Neural cell (in vitro differentiated cells): ENCODE results near the gene MCRIP1. TPM values are rescaled to one million over a fixed set of nuclear protein-coding genes. Genes with fewer than 3 reads are reported as not detected.

ENCODE experiments used
- H2AFZ ChIP-seq: fragments of 200-600, 300-800 bp; sonication (generic), shearing (Covaris generic); 2 replicates; pipeline ENCODE4 v1.6.0; 2014; ENCODE audit warnings: low read depth, mild to moderate bottlenecking, antibody characterized with exemption, low read length, moderate library complexity
- H3F3A ChIP-seq: fragments of 200-600 bp; shearing (Covaris generic); 2 replicates; pipeline ENCODE4 v1.6.1; 2016; ENCODE audit warnings: mild to moderate bottlenecking, moderate library complexity, mixed read lengths, antibody characterized with exemption, low read length; ENCODE audit not compliant: insufficient read depth, poor library complexity, severe bottlenecking
- H3K27ac ChIP-seq: fragments of 200-600, 300-800 bp; sonication (generic), shearing (Covaris generic); 2 replicates; pipeline ENCODE4 v1.5.1; 2014; ENCODE audit warnings: mild to moderate bottlenecking, low read length, moderate library complexity
- H3K27me3 ChIP-seq: fragments of 300-800, 200-600 bp; sonication (generic), shearing (Covaris generic); 2 replicates; pipeline ENCODE4 v1.6.0; 2014; ENCODE audit warnings: mild to moderate bottlenecking, low read depth, low read length, moderate library complexity; ENCODE audit not compliant: insufficient read depth
- H3K36me3 ChIP-seq: fragments of 300-800, 200-600 bp; sonication (generic), shearing (Covaris generic); 2 replicates; pipeline ENCODE4 v1.5.1; 2014; ENCODE audit warnings: mild to moderate bottlenecking, antibody characterized with exemption, low read length, moderate library complexity; ENCODE audit not compliant: insufficient read depth
- H3K4me2 ChIP-seq: fragments of 300-800, 200-600 bp; sonication (generic), shearing (Covaris generic); 2 replicates; pipeline ENCODE4 v1.6.0; 2014; ENCODE audit warnings: mild to moderate bottlenecking, low read length
- H3K4me3 ChIP-seq: fragments of 300-800, 200-600 bp; sonication (generic), shearing (Covaris generic); 2 replicates; pipeline ENCODE4 v1.5.1; 2014; ENCODE audit warnings: mild to moderate bottlenecking, low read length, moderate library complexity
- H3K79me2 ChIP-seq: fragments of 200-600 bp; shearing (Covaris generic); replicated peaks from 2 replicates; pipeline ENCODE4 v1.6.0; 2014; ENCODE audit warnings: mild to moderate bottlenecking, low read length, moderate library complexity; ENCODE audit not compliant: insufficient read depth
- H3K9ac ChIP-seq: fragments of 300-800, 200-600 bp; sonication (generic), shearing (Covaris generic); 2 replicates; pipeline ENCODE4 v1.6.1; 2016; ENCODE audit warnings: mild to moderate bottlenecking, low read length, mixed read lengths
- H3K9me2 ChIP-seq: fragments of 200-600 bp; shearing (Covaris generic); 2 replicates; pipeline ENCODE4 v1.6.1; 2016; ENCODE audit warnings: mild to moderate bottlenecking, low read length, mixed read lengths; ENCODE audit not compliant: insufficient read depth
- H3K9me3 ChIP-seq: fragments of 200-600, 300-800 bp; sonication (generic), shearing (Covaris generic); 2 replicates; pipeline ENCODE4 v1.6.1; 2016; ENCODE audit warnings: mild to moderate bottlenecking, mixed run types, low read length, moderate library complexity, mixed read lengths
- H4K20me1 ChIP-seq: fragments of 200-600 bp; shearing (Covaris generic); 2 replicates; pipeline ENCODE4 v1.6.1; 2016; ENCODE audit warnings: mild to moderate bottlenecking, mixed run types; ENCODE audit not compliant: insufficient read depth
- CTCF ChIP-seq: fragments of 450-650 bp; IDR thresholded peaks from 2 replicates; pipeline ENCODE4 v1.5.1; 2014; ENCODE audit warnings: antibody characterized with exemption, mild to moderate bottlenecking, moderate library complexity; ENCODE audit not compliant: poor library complexity, severe bottlenecking
- EP300 ChIP-seq: fragments of 450-650 bp; conservative IDR thresholded peaks from 2 replicates; pipeline ENCODE4 v1.6.1; 2014; ENCODE audit warnings: antibody characterized with exemption, mild to moderate bottlenecking, moderate library complexity; ENCODE audit not compliant: poor library complexity, severe bottlenecking
- EZH2 ChIP-seq: fragments of 200-600, 300-800 bp; shearing (Covaris generic), sonication (generic); IDR thresholded peaks from 2 replicates; pipeline ENCODE4 v1.6.1; 2014; ENCODE audit warnings: antibody characterized with exemption, low read length, borderline replicate concordance, mild to moderate bottlenecking; ENCODE audit not compliant: insufficient read depth, poor library complexity, severe bottlenecking
- MXI1 ChIP-seq: fragments of 450-650 bp; conservative IDR thresholded peaks from 2 replicates; pipeline ENCODE4 v1.6.1; 2014; ENCODE audit warnings: antibody characterized with exemption, mild to moderate bottlenecking; ENCODE audit not compliant: poor library complexity, severe bottlenecking
- POLR2AphosphoS5 ChIP-seq: IDR thresholded peaks from 2 replicates; pipeline ENCODE4 v1.6.1; 2012
- RAD21 ChIP-seq: fragments of 450-650 bp; conservative IDR thresholded peaks from 2 replicates; pipeline ENCODE4 v1.6.1; 2014; ENCODE audit warnings: antibody characterized with exemption, mild to moderate bottlenecking, moderate library complexity
- REST ChIP-seq: IDR thresholded peaks from 2 replicates; pipeline ENCODE4 v1.6.1; 2012; ENCODE audit warnings: borderline replicate concordance
- SMC3 ChIP-seq: fragments of 450-650 bp; conservative IDR thresholded peaks from 2 replicates; pipeline ENCODE4 v1.6.1; 2014; ENCODE audit warnings: antibody characterized with exemption, mild to moderate bottlenecking, moderate library complexity; ENCODE audit not compliant: poor library complexity
- TAF1 ChIP-seq: IDR thresholded peaks from 2 replicates; pipeline ENCODE4 v1.6.1; 2012; ENCODE audit warnings: low read depth
- polyA plus RNA-seq: library from polyadenylated mRNA; depleted of rRNA; stranded (reverse); fragments of >200 nt; gene quantifications from 2 replicates; pipeline ENCODE4 v1.2.3, GENCODE V29; 2014

Gene MCRIP1
- polyA plus RNA-seq, 1 donor from 2014 or later: 524 TPM

GRCh38 chr17:81870131-81870980, 37.3 kb upstream of the MCRIP1 start:
- H3K9ac ChIP-seq: peak overlapping the region; percentile 96
- H3K9me2 ChIP-seq: no peaks in the 10 kb centered on the region
- H3K36me3 ChIP-seq: no peaks in the 10 kb centered on the region
- peak overlapping the region; percentile 96 for H3K4me3 ChIP-seq
- no peaks in the 10 kb centered on the region for H4K20me1 ChIP-seq
- H2AFZ ChIP-seq: no peak overlapping the region
- peaks cover 13% of the 10 kb centered on the region for H3K79me2 ChIP-seq
- no peaks in the 10 kb centered on the region for H3F3A ChIP-seq
- H3K4me2 ChIP-seq: peak overlapping the region; percentile 97
- TF ChIP-seq CTCF (no peak), EZH2 (no peak), EP300 (no peak), POLR2AphosphoS5 (no peak), SMC3 (no peak), TAF1 (no peak), MXI1 (no peak), REST (no peak)
- peak overlapping the region; percentile 64 for H3K27ac ChIP-seq
- H3K9me3 ChIP-seq: no peaks in the 10 kb centered on the region
- no peaks in the 10 kb centered on the region for H3K27me3 ChIP-seq

GRCh38 chr17:81869221-81870130, 36.4 kb upstream of the MCRIP1 start:
- peak overlapping the region; percentile 96 for H3K4me3 ChIP-seq
- no peaks in the 10 kb centered on the region for H3K9me2 ChIP-seq
- no peaks in the 10 kb centered on the region for H3K9me3 ChIP-seq
- H3K4me2 ChIP-seq: peak overlapping the region; percentile 97
- peak overlapping the region; percentile 64 for H3K27ac ChIP-seq
- peaks cover 13% of the 10 kb centered on the region for H3K79me2 ChIP-seq
- H3K36me3 ChIP-seq: no peaks in the 10 kb centered on the region
- no peak overlapping the region for H2AFZ ChIP-seq
- H3F3A ChIP-seq: no peaks in the 10 kb centered on the region
- H3K9ac ChIP-seq: peak overlapping the region; percentile 96
- H3K27me3 ChIP-seq: no peaks in the 10 kb centered on the region
- TF ChIP-seq RAD21 (peak; percentile 30), CTCF (peak; percentile 73), EP300 (no peak), SMC3 (peak; percentile 62)
- no peaks in the 10 kb centered on the region for H4K20me1 ChIP-seq
